ENCODE results near the gene PFDN5.

DNA sequence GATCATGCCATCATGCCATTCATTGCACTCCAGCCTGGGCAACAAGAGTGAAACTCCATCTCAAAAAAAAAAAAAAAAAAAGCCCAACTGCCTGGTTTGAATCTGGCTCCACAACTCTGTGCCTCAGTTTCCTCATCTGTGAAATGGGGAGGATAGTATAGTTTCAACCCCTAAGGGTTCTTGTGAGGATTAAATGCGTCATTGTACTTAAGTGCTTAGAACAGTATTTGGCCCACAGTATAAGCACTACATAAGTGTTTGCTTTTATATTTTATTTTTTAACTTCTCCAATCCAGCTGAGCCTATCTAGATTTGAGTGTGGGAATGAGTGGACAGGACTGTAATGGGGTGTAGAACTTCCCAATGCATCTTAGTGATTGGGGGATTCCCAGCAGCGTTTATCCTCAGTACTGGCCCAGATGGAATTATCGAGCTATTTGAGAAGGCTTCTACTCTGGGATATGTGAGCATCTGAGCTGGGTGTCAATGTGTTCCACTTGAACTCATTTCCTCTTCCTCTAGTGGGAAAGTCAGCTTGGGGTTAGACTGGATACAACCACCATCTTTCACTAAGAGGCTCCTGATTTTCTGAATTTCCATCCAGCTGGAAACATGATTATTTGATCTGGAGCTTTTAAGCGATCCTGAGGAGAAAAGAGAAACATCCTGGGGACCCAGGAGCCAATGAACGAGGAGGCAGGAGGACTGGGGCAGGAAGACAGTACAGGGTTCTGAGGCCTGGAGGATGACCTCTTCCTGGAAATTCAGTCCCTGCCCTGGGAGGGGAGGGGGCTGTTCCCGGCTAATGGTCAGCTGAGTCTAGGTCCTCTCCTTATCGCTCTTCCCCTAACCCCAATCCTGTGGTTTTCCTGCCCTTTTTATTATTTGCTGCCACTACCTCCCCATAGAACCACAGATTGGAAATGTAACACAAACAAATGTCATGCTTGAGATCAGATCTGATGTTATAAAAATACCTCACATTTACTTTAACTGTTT, 36.5 kb upstream of the PFDN5 start:
- TF ChIP-seq, protein P1, sequence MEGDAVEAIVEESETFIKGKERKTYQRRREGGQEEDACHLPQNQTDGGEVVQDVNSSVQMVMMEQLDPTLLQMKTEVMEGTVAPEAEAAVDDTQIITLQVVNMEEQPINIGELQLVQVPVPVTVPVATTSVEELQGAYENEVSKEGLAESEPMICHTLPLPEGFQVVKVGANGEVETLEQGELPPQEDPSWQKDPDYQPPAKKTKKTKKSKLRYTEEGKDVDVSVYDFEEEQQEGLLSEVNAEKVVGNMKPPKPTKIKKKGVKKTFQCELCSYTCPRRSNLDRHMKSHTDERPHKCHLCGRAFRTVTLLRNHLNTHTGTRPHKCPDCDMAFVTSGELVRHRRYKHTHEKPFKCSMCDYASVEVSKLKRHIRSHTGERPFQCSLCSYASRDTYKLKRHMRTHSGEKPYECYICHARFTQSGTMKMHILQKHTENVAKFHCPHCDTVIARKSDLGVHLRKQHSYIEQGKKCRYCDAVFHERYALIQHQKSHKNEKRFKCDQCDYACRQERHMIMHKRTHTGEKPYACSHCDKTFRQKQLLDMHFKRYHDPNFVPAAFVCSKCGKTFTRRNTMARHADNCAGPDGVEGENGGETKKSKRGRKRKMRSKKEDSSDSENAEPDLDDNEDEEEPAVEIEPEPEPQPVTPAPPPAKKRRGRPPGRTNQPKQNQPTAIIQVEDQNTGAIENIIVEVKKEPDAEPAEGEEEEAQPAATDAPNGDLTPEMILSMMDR (IDR thresholded peaks at IDR 0.05), result no peak
- TF ChIP-seq POLR2A (IDR thresholded peaks at IDR 0.05) (no peak), EP300 (IDR thresholded peaks at IDR 0.05) (no peak)

Measured in tibial nerve (tissue), 4 donors.